Retina (tissue), 1 donor: Measurements from ENCODE around the gene CCDC77.

Source experiments
- DNase-seq: peaks from one replicate; pipeline ENCODE4 v3.0.0-alpha.2; 2016

CCDC77 gene

DNA sequence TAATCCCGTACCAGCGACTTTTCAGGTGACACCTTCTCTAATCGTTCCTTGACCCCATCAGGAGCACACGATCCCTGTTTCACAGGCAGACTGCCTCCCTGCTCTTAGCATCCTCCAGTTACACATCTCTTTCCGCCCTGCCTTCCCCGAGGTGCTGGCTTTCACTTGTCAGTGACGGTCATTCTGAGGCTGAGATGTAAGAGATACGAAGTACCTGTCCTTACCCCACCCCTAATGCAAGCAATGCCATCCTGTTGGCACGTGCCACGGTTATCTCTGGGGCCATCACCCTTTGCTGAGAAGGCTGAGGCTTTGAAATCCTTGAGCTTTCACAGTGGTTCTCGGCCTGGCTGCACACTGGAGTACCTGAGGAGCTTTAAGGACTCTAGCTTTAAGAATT lies 82.7 kb downstream of the CCDC77 start:
- DNase-seq: no peak

DNA sequence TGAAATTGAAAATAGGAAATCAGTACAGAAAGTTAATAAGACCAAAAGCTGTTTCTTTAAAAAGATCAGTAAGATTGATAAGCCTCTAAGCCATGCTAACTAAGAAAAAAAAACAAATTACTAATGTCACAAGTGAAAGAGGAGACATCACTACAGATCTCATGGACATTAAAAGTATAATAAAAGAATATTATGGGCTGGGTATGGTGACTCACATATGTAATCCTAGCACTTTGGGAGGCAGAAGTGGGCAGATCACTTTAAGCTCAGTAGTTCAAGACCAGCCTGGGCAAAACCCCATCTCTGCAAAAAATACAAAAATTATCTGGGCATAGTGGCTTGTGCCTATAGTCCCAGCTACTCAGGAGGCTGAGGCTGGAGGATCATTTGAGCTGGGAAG lies 88.8 kb downstream of the CCDC77 start:
- no peak for DNase-seq
